HG03097 (cell line): ENCODE results near the gene GGA2.
"Not testable (repeated sequence)": the region's sequence is repeated elsewhere in the genome, so short reads cannot be mapped to it uniquely, and the experiment has no call there.

Source experiments
- ATAC-seq: cut with Tn5 transposase; IDR thresholded peaks from one replicate; pipeline ENCODE4 v1.9.1; 2021; ENCODE audit not compliant: unreplicated experiment, low FRiP score

Gene GGA2

GRCh38 chr16:23505180-23505665, 5.1 kb downstream of the GGA2 start:
- no peak for ATAC-seq

DNA sequence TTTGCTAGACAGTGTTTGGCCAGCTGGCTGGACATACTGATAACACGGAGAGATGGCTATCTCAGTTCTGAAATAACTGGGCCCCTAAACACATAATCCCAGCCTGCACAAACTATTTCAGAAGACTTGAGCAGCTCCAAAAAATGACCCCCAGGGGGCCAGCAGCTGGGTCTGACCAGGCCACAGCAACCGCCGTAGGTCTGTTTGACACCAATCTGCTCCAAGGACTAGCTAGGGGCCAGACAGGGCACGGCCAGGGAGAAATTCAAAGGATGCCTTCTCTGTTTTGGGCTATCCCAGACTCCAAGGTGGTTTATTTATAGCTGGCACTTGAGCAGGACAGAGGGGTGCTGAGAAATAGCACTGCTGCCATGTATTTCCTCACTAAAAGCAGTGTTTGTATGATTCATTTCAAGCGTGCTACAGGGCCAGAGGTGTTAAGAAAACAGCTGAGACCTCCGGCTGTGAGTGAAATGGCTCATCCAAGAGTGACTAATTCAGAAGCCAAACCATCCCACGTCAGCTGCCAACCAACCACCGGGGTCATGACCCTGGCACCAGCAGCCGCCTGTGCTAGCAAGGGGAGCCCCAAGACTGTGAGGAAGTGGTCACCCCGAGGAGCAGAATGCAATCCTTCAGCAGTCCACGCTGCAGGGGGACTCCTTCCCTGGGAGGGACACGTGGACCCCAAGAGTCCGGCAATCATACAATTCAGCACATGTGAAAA, 5.7 kb downstream of the GGA2 start:
- no peak for ATAC-seq

GRCh38 chr16:23504076-23504452, 6.2 kb downstream of the GGA2 start:
- ATAC-seq = no peak

GRCh38 chr16:23502466-23502865, 7.8 kb downstream of the GGA2 start:
- no peak for ATAC-seq

GRCh38 chr16:23501291-23501690, 9.0 kb downstream of the GGA2 start:
- no peak for ATAC-seq

DNA sequence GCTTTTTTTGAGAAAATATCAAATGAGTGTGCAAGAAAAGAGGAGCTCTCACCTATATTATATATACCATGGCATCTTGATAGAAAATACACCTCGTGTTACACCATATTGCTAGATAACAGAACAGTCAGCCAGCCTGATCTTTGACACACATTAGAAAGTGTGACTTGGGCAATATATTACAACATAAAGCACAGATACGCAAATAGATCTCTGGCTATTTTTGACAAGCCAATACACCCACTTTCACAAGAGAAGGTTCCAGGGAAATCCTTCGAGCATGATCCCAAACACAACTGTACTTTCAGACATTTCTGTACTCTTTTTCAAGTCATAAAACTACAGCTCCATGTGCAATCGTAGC, 9.4 kb downstream of the GGA2 start:
- no peak for ATAC-seq

DNA sequence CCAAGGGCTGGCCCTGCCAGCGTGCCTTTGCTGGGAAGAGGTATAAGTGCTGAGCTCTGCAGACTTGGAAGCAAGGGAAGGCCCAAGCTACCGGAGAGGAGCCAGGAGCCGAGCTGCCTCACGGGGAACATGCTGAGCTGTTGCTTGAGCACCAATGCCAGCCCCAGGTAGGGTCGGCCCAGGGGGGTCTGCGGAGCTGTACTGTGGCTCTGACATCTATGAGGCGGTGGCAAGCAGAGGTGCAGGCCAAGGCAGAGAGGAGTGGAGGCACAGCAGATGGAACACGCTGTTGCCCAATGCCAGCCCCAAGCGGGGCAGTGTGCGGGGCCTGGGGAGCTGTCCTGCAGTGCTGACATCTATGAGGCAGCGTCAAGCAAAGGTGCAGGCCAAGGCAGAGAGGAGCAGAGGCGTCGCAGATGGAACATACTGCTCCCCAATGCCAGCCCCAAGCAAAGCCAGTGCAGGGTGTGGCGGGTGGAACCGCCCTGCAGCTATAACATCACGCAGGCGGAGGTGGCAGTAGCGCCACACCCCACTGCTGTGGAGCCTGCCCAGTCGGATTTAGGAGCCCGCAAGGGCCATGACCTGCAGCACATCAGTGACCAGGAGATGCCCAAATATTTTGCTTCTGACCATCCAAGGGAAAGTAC, 10.0 kb downstream of the GGA2 start:
- ATAC-seq = no peak

DNA sequence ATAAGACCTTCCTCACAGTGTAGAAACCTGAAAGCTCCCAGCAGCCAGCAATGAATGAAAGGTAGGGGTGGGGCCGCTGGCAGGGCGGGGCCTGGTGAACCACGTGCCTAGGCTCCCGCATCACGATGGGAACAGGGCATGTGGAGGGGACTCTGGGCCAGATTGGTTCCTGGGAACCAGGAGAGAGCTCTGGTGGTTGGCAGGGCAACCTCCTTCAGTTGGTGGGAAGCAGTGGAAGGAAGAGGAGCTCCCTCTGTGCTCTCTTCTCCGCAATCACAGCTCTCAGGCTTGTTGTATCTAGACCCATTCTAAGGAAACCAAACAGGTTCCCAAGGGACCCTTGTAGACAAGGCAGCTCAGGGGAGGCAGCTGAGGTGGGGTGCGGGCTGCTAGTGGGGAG, 10.5 kb downstream of the GGA2 start:
- ATAC-seq = no peak

DNA sequence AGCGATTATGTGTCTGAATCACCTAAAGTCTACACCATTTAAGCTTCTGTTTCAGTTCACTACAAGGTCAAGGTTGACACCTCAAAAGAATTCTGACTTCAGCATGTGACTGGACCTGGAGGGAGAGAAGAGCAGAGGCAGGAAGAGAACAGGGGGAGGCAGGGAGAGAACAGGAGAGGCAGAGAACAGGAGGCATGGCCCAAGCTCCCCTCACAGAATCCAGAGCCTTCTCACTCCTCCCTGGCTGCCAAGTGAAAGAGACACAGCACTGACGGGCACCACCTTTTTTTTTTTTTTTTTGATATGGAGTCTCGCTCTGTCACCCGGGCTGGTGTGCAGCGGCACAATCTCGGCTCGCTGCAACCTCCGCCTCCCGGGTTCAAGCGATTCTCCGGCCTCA, 11.4 kb downstream of the GGA2 start:
- ATAC-seq = no peak

GRCh38 chr16:23497543-23497868, 12.8 kb downstream of the GGA2 start:
- no peak for ATAC-seq

DNA sequence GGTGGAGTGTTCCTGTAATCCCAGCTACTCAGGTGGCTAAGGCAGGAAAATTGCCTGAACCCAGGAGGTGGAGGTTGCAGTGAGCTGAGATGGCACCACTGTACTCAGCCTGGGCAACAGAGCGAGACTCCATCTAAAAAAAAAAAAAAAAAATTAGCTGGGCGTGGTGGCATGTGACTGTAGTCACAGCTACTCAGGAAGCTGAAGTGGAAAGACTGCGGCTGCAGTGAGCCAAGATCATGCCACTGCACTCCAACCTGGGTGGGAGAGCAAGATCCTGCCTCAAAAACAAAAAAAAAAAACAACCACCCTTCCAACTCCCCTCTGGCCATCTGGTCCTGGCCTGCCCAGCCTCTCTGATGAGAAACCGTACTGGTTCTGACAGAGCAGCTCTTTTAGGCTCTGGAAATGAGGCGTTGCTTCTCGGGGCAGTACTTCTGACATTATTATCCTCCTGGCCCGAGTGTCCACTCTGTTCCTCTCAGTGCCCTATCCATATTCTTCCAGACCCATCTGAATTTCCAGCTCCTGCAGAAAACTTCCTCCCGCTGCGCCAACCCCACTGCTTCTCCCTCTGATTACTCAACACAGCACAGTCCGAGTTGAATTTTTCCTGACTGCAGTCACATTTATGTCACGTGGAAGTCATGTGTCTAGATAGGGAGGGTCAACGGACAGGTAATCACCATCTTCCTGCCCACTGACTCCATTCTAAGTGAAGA, 13.3 kb downstream of the GGA2 start:
- no peak for ATAC-seq

DNA sequence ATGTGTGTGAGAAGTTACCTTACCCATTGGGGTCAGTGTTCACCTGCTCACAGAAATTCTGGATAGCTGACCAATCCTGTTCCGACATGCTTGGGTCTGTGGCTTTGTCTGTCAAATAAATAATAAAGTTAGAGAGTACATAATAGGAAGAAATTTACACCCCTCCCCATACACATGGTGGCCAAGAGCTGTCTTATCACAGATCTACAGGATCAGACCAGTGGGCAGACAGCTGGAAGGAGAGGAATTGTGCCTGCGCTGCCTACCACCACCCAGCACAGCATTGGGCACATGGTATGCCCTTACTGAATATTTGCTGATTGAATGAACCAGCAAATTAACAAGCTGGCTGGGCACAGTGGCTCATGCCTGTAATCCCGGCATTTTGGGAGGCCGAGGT, 14.6 kb downstream of the GGA2 start:
- no peak for ATAC-seq

DNA sequence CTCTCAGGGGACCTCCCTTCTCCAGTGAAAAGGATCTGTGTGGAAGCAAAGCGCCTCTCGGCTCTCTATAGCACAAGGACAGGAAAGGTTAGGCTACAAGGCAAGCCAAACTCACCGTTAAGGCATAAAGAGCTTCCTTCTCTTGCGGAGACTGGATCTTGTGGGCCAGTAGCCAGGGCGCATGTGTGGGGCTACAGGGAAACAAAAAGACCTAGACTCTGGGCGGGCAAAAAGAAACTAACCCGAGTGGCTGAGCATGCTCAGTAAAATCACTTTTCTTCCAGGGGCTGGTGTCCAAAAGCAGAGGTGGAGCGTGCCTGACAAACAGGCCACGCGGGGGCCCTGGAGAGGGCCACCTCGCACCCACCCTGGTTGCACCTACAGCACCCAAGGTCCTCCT, 16.1 kb downstream of the GGA2 start:
- no peak for ATAC-seq

- no peak for ATAC-seq
Measured at GRCh38 chr16:23491490-23492391, 18.6 kb downstream of the GGA2 start.

GRCh38 chr16:23486480-23486879, 23.8 kb downstream of the GGA2 start:
- ATAC-seq = no peak

- ATAC-seq = no peak
Measured at GRCh38 chr16:23485841-23486240, 24.5 kb downstream of the GGA2 start.

GRCh38 chr16:23485257-23485614, 25.1 kb downstream of the GGA2 start:
- no peak for ATAC-seq

GRCh38 chr16:23484510-23485256, 25.6 kb downstream of the GGA2 start:
- no peak for ATAC-seq

DNA sequence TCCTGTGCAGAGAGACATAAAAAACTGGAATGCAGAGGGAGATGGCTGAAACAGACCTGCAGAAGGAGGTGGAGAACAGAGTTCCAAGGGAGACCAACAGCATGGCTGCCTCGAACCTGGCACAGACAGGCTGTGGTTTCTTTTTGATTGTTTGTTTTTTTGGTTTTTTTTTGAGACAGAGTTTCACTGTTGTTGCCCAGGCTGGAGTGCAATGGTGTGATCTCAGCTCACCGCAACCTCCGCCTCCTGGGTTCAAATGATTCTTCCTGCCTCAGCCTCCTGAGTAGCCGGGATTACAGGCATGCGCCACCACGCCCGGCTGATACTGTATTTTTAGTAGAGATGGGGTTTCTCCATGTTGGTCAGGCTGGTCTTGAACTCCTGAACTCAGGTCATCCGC, 26.8 kb downstream of the GGA2 start:
- ATAC-seq = not testable (repeated sequence)

DNA sequence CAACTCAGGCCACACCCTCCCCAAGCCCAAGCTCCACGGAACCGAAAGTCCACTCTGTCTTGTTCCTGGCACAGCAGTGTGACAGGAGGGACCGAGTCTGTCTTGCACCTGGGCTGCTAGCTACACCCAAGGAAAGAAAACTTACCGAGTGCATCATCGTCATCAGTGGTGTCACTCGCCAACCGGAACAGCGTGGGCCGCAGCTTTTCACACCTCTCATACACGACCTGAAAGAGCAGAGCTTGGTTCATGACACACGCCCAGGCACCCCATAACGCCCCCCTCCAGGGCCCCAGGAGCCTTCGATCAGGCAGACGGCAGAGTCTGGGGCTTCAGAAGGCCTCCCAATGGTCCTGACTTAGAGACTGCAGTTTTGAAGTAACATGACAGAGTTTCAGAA, 27.5 kb downstream of the GGA2 start:
- no peak for ATAC-seq
